WTC11 (cell line): ENCODE measurements around the gene SAYSD1. TPM values are rescaled to one million over a fixed set of nuclear protein-coding genes. Genes with fewer than 3 reads are reported as not detected.

Experiments
- ATAC-seq: fragments of 200-7000 bp; cut with Tn5 transposase; 2 replicates; pipeline ENCODE4 v1.10.0; 2021; ENCODE audit warnings: mild to moderate bottlenecking, moderate library complexity
- CTCF ChIA-PET: fragments of 300-600 bp; sonication (Branson Sonifier 250); formaldehyde crosslinking; loops from one replicate; lab custom pipeline; 2021; ENCODE audit warnings: antibody characterized with exemption; lab: Charles Lee
- POLR2A ChIA-PET: fragments of 350-600 bp; sonication (Branson Sonifier 250); formaldehyde crosslinking; loops from one replicate; lab custom pipeline; 2021; ENCODE audit warnings: antibody characterized with exemption; lab: Charles Lee
- DNase-seq: peaks from one replicate; pipeline ENCODE4 v3.0.0; 2021; ENCODE audit warnings: low spot score
- H3K27ac Mint-ChIP-seq: 2 replicates; pipeline ENCODE4 v1.8.0; 2021; ENCODE audit warnings: mixed read lengths
- H3K27me3 Mint-ChIP-seq: 2 replicates; pipeline ENCODE4 v1.8.0; 2021; ENCODE audit warnings: low read depth, mild to moderate bottlenecking, moderate library complexity, mixed read lengths
- H3K36me3 Mint-ChIP-seq: 2 replicates; pipeline ENCODE4 v1.8.0; 2021; ENCODE audit warnings: mixed read lengths
- H3K4me1 Mint-ChIP-seq: 2 replicates; pipeline ENCODE4 v1.8.0; 2022; ENCODE audit warnings: mixed read lengths
- H3K4me3 Mint-ChIP-seq: 2 replicates; pipeline ENCODE4 v1.8.0; 2021; ENCODE audit warnings: mild to moderate bottlenecking, moderate library complexity, mixed read lengths
- H3K9me3 Mint-ChIP-seq: 2 replicates; pipeline ENCODE4 v1.8.0; 2021; ENCODE audit warnings: mixed read lengths
- ATF1 ChIP-seq: sonication (generic); formaldehyde crosslinking; IDR thresholded peaks from 2 replicates; pipeline ENCODE4 v1.8.1; 2023; ENCODE audit warnings: mild to moderate bottlenecking, moderate library complexity, missing genetic modification reagents
- CREM ChIP-seq: sonication (generic); formaldehyde crosslinking; IDR thresholded peaks from 2 replicates; pipeline ENCODE4 v1.8.1; 2022; ENCODE audit warnings: mild to moderate bottlenecking, missing genetic modification reagents, moderate library complexity
- E2F4 ChIP-seq: sonication (generic); formaldehyde crosslinking; IDR thresholded peaks from 2 replicates; pipeline ENCODE4 v1.8.1; 2022; ENCODE audit warnings: low read depth, mild to moderate bottlenecking, moderate library complexity, missing genetic modification reagents, borderline replicate concordance
- FOXP1 ChIP-seq: sonication (generic); formaldehyde crosslinking; IDR thresholded peaks from 2 replicates; pipeline ENCODE4 v1.8.0; 2022; ENCODE audit warnings: missing genetic modification reagents, mild to moderate bottlenecking, moderate library complexity, borderline replicate concordance
- JUN ChIP-seq: sonication (generic); formaldehyde crosslinking; IDR thresholded peaks from 2 replicates; pipeline ENCODE4 v1.8.0; 2023; ENCODE audit warnings: mild to moderate bottlenecking, missing genetic modification reagents
- NFE2L1 ChIP-seq: sonication (generic); formaldehyde crosslinking; IDR thresholded peaks from 2 replicates; pipeline ENCODE4 v1.8.1; 2023; ENCODE audit warnings: missing genetic modification reagents
- SOX15 ChIP-seq: fragments of 250-450 bp; sonication (Bioruptor Pico); IDR thresholded peaks from 2 replicates; pipeline ENCODE4 v1.9.0; 2021; ENCODE audit warnings: mild to moderate bottlenecking
- SP1 ChIP-seq: sonication (generic); formaldehyde crosslinking; conservative IDR thresholded peaks from 2 replicates; pipeline ENCODE4 v1.8.1; 2022; ENCODE audit warnings: missing genetic modification reagents
- ZMAT4 ChIP-seq: fragments of 250-450 bp; sonication (Bioruptor Pico); IDR thresholded peaks from 2 replicates; pipeline ENCODE4 v1.9.0; 2021; ENCODE audit warnings: mild to moderate bottlenecking
- ZNF281 ChIP-seq: sonication (generic); formaldehyde crosslinking; IDR thresholded peaks from 2 replicates; pipeline ENCODE4 v1.8.0; 2023; ENCODE audit warnings: mild to moderate bottlenecking, missing genetic modification reagents
- ZNF512 ChIP-seq: sonication (generic); formaldehyde crosslinking; IDR thresholded peaks from 2 replicates; pipeline ENCODE4 v1.8.1; 2022; ENCODE audit warnings: missing genetic modification reagents, borderline replicate concordance
- total RNA-seq: library from RNA; stranded (reverse); gene quantifications from 3 replicates; pipeline ENCODE4 v1.2.3, GENCODE V29; 2021
- TF ChIP-seq, protein P1 (sequence below): sonication (generic); formaldehyde crosslinking; IDR thresholded peaks from 2 replicates; pipeline ENCODE4 v1.8.0; 2022; ENCODE audit warnings: missing genetic modification reagents
- TF ChIP-seq, protein P2 (sequence below): sonication (generic); formaldehyde crosslinking; IDR thresholded peaks from 2 replicates; pipeline ENCODE4 v1.8.1; 2023; ENCODE audit warnings: mild to moderate bottlenecking, missing genetic modification reagents
- TF ChIP-seq, protein P3 (sequence below): sonication (generic); formaldehyde crosslinking; IDR thresholded peaks from 2 replicates; pipeline ENCODE4 v1.8.0; 2023; ENCODE audit warnings: missing genetic modification reagents
- TF ChIP-seq, protein P4 (sequence below): sonication (generic); formaldehyde crosslinking; IDR thresholded peaks from 2 replicates; pipeline ENCODE4 v1.8.1; 2022; ENCODE audit warnings: low read depth, missing genetic modification reagents, borderline replicate concordance

SAYSD1 gene
- total RNA-seq, 1 experiment from 2014 or later: 7.4 TPM

- DNase-seq: no peak
- H3K36me3 Mint-ChIP-seq: no peaks in the 10 kb centered on the region
- TF ChIP-seq, protein P1, sequence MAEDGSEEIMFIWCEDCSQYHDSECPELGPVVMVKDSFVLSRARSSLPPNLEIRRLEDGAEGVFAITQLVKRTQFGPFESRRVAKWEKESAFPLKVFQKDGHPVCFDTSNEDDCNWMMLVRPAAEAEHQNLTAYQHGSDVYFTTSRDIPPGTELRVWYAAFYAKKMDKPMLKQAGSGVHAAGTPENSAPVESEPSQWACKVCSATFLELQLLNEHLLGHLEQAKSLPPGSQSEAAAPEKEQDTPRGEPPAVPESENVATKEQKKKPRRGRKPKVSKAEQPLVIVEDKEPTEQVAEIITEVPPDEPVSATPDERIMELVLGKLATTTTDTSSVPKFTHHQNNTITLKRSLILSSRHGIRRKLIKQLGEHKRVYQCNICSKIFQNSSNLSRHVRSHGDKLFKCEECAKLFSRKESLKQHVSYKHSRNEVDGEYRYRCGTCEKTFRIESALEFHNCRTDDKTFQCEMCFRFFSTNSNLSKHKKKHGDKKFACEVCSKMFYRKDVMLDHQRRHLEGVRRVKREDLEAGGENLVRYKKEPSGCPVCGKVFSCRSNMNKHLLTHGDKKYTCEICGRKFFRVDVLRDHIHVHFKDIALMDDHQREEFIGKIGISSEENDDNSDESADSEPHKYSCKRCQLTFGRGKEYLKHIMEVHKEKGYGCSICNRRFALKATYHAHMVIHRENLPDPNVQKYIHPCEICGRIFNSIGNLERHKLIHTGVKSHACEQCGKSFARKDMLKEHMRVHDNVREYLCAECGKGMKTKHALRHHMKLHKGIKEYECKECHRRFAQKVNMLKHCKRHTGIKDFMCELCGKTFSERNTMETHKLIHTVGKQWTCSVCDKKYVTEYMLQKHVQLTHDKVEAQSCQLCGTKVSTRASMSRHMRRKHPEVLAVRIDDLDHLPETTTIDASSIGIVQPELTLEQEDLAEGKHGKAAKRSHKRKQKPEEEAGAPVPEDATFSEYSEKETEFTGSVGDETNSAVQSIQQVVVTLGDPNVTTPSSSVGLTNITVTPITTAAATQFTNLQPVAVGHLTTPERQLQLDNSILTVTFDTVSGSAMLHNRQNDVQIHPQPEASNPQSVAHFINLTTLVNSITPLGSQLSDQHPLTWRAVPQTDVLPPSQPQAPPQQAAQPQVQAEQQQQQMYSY (CRISPR knock-in tag): no peak
- TF ChIP-seq ZNF512 (CRISPR knock-in tag): no peak
- TF ChIP-seq, protein P2, sequence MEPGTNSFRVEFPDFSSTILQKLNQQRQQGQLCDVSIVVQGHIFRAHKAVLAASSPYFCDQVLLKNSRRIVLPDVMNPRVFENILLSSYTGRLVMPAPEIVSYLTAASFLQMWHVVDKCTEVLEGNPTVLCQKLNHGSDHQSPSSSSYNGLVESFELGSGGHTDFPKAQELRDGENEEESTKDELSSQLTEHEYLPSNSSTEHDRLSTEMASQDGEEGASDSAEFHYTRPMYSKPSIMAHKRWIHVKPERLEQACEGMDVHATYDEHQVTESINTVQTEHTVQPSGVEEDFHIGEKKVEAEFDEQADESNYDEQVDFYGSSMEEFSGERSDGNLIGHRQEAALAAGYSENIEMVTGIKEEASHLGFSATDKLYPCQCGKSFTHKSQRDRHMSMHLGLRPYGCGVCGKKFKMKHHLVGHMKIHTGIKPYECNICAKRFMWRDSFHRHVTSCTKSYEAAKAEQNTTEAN (CRISPR knock-in tag): no peak
- TF ChIP-seq ATF1 (CRISPR knock-in tag): no peak
- no peak for TF ChIP-seq ZMAT4 (CRISPR knock-in tag)
- TF ChIP-seq ZNF281 (CRISPR knock-in tag): no peak
- TF ChIP-seq JUN: no peak
- TF ChIP-seq CREM (CRISPR knock-in tag): no peak
- no peak for TF ChIP-seq E2F4
- no peak for TF ChIP-seq SOX15
- TF ChIP-seq SP1: no peak
- TF ChIP-seq FOXP1 (CRISPR knock-in tag): no peak
- TF ChIP-seq, protein P3, sequence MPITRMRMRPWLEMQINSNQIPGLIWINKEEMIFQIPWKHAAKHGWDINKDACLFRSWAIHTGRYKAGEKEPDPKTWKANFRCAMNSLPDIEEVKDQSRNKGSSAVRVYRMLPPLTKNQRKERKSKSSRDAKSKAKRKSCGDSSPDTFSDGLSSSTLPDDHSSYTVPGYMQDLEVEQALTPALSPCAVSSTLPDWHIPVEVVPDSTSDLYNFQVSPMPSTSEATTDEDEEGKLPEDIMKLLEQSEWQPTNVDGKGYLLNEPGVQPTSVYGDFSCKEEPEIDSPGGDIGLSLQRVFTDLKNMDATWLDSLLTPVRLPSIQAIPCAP (CRISPR knock-in tag): no peak
- TF ChIP-seq, protein P4, sequence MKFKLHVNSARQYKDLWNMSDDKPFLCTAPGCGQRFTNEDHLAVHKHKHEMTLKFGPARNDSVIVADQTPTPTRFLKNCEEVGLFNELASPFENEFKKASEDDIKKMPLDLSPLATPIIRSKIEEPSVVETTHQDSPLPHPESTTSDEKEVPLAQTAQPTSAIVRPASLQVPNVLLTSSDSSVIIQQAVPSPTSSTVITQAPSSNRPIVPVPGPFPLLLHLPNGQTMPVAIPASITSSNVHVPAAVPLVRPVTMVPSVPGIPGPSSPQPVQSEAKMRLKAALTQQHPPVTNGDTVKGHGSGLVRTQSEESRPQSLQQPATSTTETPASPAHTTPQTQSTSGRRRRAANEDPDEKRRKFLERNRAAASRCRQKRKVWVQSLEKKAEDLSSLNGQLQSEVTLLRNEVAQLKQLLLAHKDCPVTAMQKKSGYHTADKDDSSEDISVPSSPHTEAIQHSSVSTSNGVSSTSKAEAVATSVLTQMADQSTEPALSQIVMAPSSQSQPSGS (CRISPR knock-in tag): no peak
- no peak for TF ChIP-seq NFE2L1
- TF ChIP-seq, all 79 proteins: peak for 0
- ATAC-seq: no peak
- no peak overlapping the region for H3K27ac Mint-ChIP-seq
- POLR2A ChIA-PET: interaction anchor here (0.9 kb wide), 1 partner anchor 12 kb away, joined by 3 read pairs; no protein-coding TSS in a partner anchor
- H3K9me3 Mint-ChIP-seq: no peaks in the 10 kb centered on the region
- H3K27me3 Mint-ChIP-seq: no peaks in the 10 kb centered on the region
- CTCF ChIA-PET: interaction anchor here (0.9 to 5.5 kb wide), 7 partner anchors 8 to 203 kb away, joined by 3 to 180 read pairs (median 41); no protein-coding TSS in a partner anchor
- peaks cover 6% of the 10 kb centered on the region for H3K4me1 Mint-ChIP-seq
- no peak overlapping the region for H3K4me3 Mint-ChIP-seq
These were observed 14.6 kb downstream of the SAYSD1 start for GRCh38 chr6:39100358-39100757.
